ENCODE measurements around the gene PFKFB2.

The PFKFB2 gene

GRCh38 chr1:207021876-207022596 lies 31.0 kb upstream of the PFKFB2 start:
- DNase-seq, result no peak

GRCh38 chr1:207022996-207023679 lies 29.9 kb upstream of the PFKFB2 start:
- no peak for DNase-seq

GRCh38 chr1:207024202-207025145 lies 28.6 kb upstream of the PFKFB2 start:
- no peak for DNase-seq

- DNase-seq, result no peak
These were observed 27.8 kb upstream of the PFKFB2 start for GRCh38 chr1:207025146-207025880.

GRCh38 chr1:207026104-207026534 lies 27.0 kb upstream of the PFKFB2 start:
- DNase-seq, result no peak

GRCh38 chr1:207027206-207027777 lies 25.8 kb upstream of the PFKFB2 start:
- no peak for DNase-seq

- DNase-seq, result no peak
These were observed 25.2 kb upstream of the PFKFB2 start for GRCh38 chr1:207027921-207028320.

GRCh38 chr1:207028884-207029650 lies 24.0 kb upstream of the PFKFB2 start:
- no peak for DNase-seq

- no peak for DNase-seq
These were observed 23.2 kb upstream of the PFKFB2 start for GRCh38 chr1:207029701-207030521.

GRCh38 chr1:207030522-207031009 lies 22.5 kb upstream of the PFKFB2 start:
- no peak for DNase-seq

- no peak for DNase-seq
These were observed 22.1 kb upstream of the PFKFB2 start for GRCh38 chr1:207031016-207031415.

GRCh38 chr1:207031632-207032264 lies 21.3 kb upstream of the PFKFB2 start:
- DNase-seq, result no peak

GRCh38 chr1:207032528-207033017 lies 20.5 kb upstream of the PFKFB2 start, which contains the start of gene C1orf116:
TSS of gene C1orf116 (minus strand) at chr1:207032756. CDS start at chr1:207027598, 5,158 bp downstream.
- no peak for DNase-seq

GRCh38 chr1:207033302-207033701 lies 19.8 kb upstream of the PFKFB2 start:
- DNase-seq, result no peak

- no peak for DNase-seq
These were observed 18.9 kb upstream of the PFKFB2 start for GRCh38 chr1:207034208-207034607.

GRCh38 chr1:207034998-207035397 lies 18.1 kb upstream of the PFKFB2 start:
- no peak for DNase-seq

- DNase-seq, result no peak
These were observed 17.1 kb upstream of the PFKFB2 start for GRCh38 chr1:207035877-207036551.

- no peak for DNase-seq
These were observed 16.2 kb upstream of the PFKFB2 start for GRCh38 chr1:207036865-207037264.

All from hypothalamus (tissue), 51 donors.